ENCODE results near the gene ATF4. TPM values are rescaled to one million over a fixed set of nuclear protein-coding genes. Genes with fewer than 3 reads are reported as not detected.
A peak's percentile ranks its signal among the peaks of the same experiment; 100 is the strongest.

ATF4 gene
- total and polyA plus RNA-seq, 2 of the 8 experiments (the other 6 are each of a cell fraction or from before 2014, with no cell fraction given) = 553 to 704 TPM

DNA sequence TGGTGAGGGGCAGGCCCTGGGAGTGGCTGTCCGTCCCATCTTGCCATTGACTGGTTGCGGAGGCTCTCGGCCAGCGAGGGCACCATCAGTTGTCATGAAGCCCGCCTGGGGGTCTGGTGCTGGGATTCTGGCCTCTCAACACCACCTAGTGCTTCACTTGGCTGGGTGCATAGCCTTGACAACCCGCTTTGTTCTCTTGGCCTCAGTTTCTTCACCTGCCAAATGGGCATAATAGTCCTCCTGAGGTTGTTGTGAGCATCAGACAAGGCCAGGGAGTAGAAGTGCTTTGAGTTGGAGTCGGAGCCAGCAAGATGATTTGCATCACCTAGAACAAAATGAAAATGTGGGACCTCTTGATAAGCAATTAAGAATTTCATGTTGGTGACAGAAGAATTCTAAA lies 48.7 kb downstream of the ATF4 start:
- no peak overlapping the region for H2AK5ac ChIP-seq (ENCODE audit: low read depth, low read length)
- peaks cover 0 to 3% of the 10 kb centered on the region in 2 experiments; a peak in 1 of 4 replicates for H3K9me3 ChIP-seq (ENCODE audit: insufficient read depth in 2 of 2, low read depth in 1 of 2, low read length in 1 of 2)
- peak overlapping the region; percentile 40; the same call in 1 of the 2 replicates for H4K8ac ChIP-seq (ENCODE audit: extremely low read depth, insufficient read depth, low read length)
- H2BK12ac ChIP-seq (ENCODE audit: low read depth, low read length) = no peak overlapping the region
- H2AFZ ChIP-seq (ENCODE audit: low read length) = no peak overlapping the region
- FAIRE-seq (no peak), DNase-seq (ENCODE audit: low read depth in 1 of 2, low spot score in 2 of 2) (no peak)
- H3K36me3 ChIP-seq (ENCODE audit: control insufficient read depth in 2 of 4, insufficient read depth in 4 of 4, low read length in 3 of 4) = no peaks in the 10 kb centered on the region; a peak in 1 of 8 replicates
- H2BK5ac ChIP-seq (ENCODE audit: low read depth, low read length) = no peak overlapping the region
- H3K4me3 ChIP-seq (ENCODE audit: extremely low read depth in 1 of 4, insufficient read depth in 2 of 4, low read depth in 3 of 4, low read length in 4 of 4) = no peak overlapping the region
- TF ChIP-seq KDM1A (IDR thresholded peaks at IDR 0.05; ENCODE audit: borderline replicate concordance, low read length) = peak; percentile 48; the same call in 1 of the 2 replicates
- TF ChIP-seq CREB1 (IDR thresholded peaks at IDR 0.05) = no peak
- TF ChIP-seq NRF1 (IDR thresholded peaks at IDR 0.05; ENCODE audit: low read depth, low read length) = no peak
- H3K56ac ChIP-seq (replicated peaks; ENCODE audit: insufficient read length, low read depth, low read length) = no peak overlapping the region
- no peak overlapping the region for H3K18ac ChIP-seq (ENCODE audit: extremely low read depth, low read length)
- H3K4ac ChIP-seq (replicated peaks; ENCODE audit: insufficient read length, low read depth, low read length) = no peak overlapping the region
- 0 out of 7 replicates have a peak, but pooled peaks cover 0 to 4% (median 0%) of the 10 kb centered on the region in 4 experiments for H3K4me1 ChIP-seq (replicated peaks in 1 of 4; ENCODE audit: control insufficient read depth in 3 of 4, insufficient read depth in 4 of 4, low read length in 3 of 4)
- no peak overlapping the region for H3K4me2 ChIP-seq (ENCODE audit: insufficient read depth in 1 of 2, low read depth in 2 of 2, low read length in 2 of 2)
- no peak overlapping the region for H4K5ac ChIP-seq (ENCODE audit: insufficient read length, low read depth, low read length)
- peaks cover 11% of the 10 kb centered on the region; the same call in 1 of the 2 replicates for H3K23me2 ChIP-seq (ENCODE audit: low read depth, low read length)
- H3K79me1 ChIP-seq (ENCODE audit: low read depth, low read length) = peaks cover 2% of the 10 kb centered on the region; the same call in 1 of the 2 replicates
- H2BK15ac ChIP-seq (ENCODE audit: low read length) = no peak overlapping the region
- no peak overlapping the region for H3K27ac ChIP-seq (ENCODE audit: low read depth, low read length)
- ChIA-PET POLR2A (ENCODE audit: partially characterized antibody) (interaction anchor here (1.0 kb wide), 1 partner anchor 12 kb away, joined by 3 read pairs; no protein-coding TSS in a partner anchor), CTCF (ENCODE audit: partially characterized antibody) (interaction anchor here (1.1 to 9.0 kb wide), 2 partner anchors 9 to 34 kb away, joined by 5 to 47 read pairs; no protein-coding TSS in a partner anchor)
- peaks cover 0 to 3% (median 0%) of the 10 kb centered on the region in 4 experiments; a peak in 1 of 7 replicates for H3K27me3 ChIP-seq (replicated peaks in 1 of 4; ENCODE audit: control insufficient read depth in 3 of 4, extremely low read depth in 1 of 4, insufficient read depth in 3 of 4, low read length in 3 of 4)
- no peak overlapping the region for H3K9ac ChIP-seq (replicated peaks in 1 of 4; ENCODE audit: extremely low read depth in 1 of 4, low read depth in 3 of 4, low read length in 3 of 4)
- no peak overlapping the region for H2BK20ac ChIP-seq (ENCODE audit: low read length)
- H3K79me2 ChIP-seq (ENCODE audit: control insufficient read depth in 1 of 2, insufficient read depth in 2 of 2, low read length in 2 of 2) = peaks cover 0 to 2% of the 10 kb centered on the region in 2 experiments; a peak in 2 of 4 replicates
- WGBS, 2 experiments (ENCODE audit: extremely low coverage in 1 of 2, insufficient coverage in 1 of 2, insufficient read length in 1 of 2, insufficient replicate concordance in 2 of 2, low coverage in 1 of 2, low lambda C conversion rate in 2 of 2, missing lambda C conversion rate in 1 of 2) = 92% methylated on average over 5 of the region's 7 CpGs; no CpG with 5 or more reads in 1 of the 2 experiments
- no peak overlapping the region for H3K23ac ChIP-seq (ENCODE audit: insufficient read length)
- H3K14ac ChIP-seq (ENCODE audit: insufficient read length) = no peak overlapping the region
- H2BK120ac ChIP-seq (replicated peaks; ENCODE audit: low read depth, low read length) = no peak overlapping the region
- peaks cover 0 to 9% of the 10 kb centered on the region in 2 experiments for H4K20me1 ChIP-seq (replicated peaks in 1 of 2; ENCODE audit: control insufficient read depth in 1 of 2, insufficient read depth in 2 of 2, low read length in 2 of 2)
- H4K91ac ChIP-seq (replicated peaks; ENCODE audit: insufficient read length, low read length) = no peak overlapping the region

Measured in H1 (cell line).